Measurements from ENCODE around the gene LIMD2. TPM values are rescaled to one million over a fixed set of nuclear protein-coding genes. Genes with fewer than 3 reads are reported as not detected.

LIMD2 gene
- total RNA-seq, 6 experiments from 2014 or later: 2.8 to 9.4 (median 5.2) TPM

DNA sequence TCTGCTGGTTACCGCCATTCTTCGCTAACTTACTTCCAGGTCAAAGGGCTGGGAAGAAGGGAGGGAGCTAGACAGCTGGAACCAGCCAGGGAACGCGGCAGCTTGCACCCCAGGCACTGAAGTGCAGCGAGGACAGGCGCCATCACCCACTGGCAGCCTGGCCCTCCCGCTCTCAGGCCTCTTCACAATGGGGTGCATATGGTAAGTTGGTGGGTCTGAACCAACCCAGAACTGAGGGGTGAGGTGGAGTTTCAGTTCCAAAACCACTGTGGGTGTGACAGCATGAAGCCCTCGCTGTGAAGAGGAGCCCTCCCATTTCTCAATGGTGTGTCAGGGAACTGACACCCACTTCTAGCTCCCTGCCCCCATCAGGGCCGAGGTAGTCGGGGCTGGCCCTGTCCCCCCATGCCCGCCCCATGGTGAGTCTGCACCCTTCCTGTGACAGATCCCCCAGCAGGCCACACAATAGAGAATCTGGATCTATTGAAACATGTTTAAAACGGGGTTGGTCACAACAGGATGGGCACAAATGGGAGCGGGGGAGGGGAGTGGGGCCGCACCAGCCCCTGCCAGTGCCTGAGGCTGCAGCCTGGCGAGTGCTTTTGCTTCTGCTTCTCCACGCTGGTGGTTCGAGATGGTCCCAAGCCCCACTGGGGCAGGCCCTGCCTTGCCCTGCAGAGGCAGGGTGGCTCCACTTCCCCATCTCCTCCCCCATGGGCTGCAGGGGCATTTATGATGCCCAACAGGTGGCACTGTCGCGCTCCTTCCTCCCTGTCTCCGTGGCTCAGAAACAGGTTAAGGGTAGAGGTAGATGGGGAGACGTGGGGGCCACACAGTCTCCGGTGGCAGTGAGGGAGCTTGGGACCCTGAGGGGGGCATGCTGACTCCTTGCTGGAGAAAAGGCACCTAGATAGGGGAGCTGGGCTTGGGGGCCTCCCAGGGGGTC, 2.3 kb downstream of the LIMD2 start:
- no peaks in the 10 kb centered on the region for H3K9me3 ChIP-seq
- WGBS (ENCODE audit: insufficient coverage, low coverage, low lambda C conversion rate, missing lambda C conversion rate): 43% methylated on average over 10 of the region's 22 CpGs
- peaks cover 0 to 12% (median 2%) of the 10 kb centered on the region in 4 donors for H3K36me3 ChIP-seq
- TF ChIP-seq CTCF (IDR thresholded peaks at IDR 0.05): peak; percentile 38 to 67 (median 59)
- no peak for TF ChIP-seq POLR2A (IDR thresholded peaks at IDR 0.05)
- no peaks in the 10 kb centered on the region for H3K27me3 ChIP-seq
- H3K4me3 ChIP-seq: peak overlapping the region; percentile 41 to 54 (median 44)
- peak overlapping the region in 2 of 3 donors; percentile 67 to 68 for H3K27ac ChIP-seq
- DNase-seq (peak; percentile 65 to 76 (median 71)), ATAC-seq (peak; percentile 49 to 57 (median 54))
- intact Hi-C loops (cut with DNase I): loop anchor here in 1 of 2 donors (10.0 kb wide), 1 partner anchor 63 kb away; no protein-coding TSS in a partner anchor
- H3K4me1 ChIP-seq: peaks cover 0 to 18% (median 8%) of the 10 kb centered on the region in 4 donors

GRCh38 chr17:63696381-63696961, 3.5 kb downstream of the LIMD2 start:
- no peaks in the 10 kb centered on the region for H3K27me3 ChIP-seq
- no peak overlapping the region for H3K4me3 ChIP-seq
- ATAC-seq: peak; percentile 3 to 10 (median 4)
- peaks cover 0 to 22% (median 5%) of the 10 kb centered on the region in 4 donors for H3K36me3 ChIP-seq
- H3K4me1 ChIP-seq: peaks cover 0 to 18% (median 8%) of the 10 kb centered on the region in 4 donors
- H3K9me3 ChIP-seq: no peaks in the 10 kb centered on the region
- intact Hi-C loops (cut with DNase I): loop anchor here in 1 of 2 donors (10.0 kb wide), 1 partner anchor 62 kb away; no protein-coding TSS in a partner anchor
- H3K27ac ChIP-seq: no peak overlapping the region
- WGBS (ENCODE audit: insufficient coverage, low coverage, low lambda C conversion rate, missing lambda C conversion rate): 42% methylated on average over 4 of the region's 9 CpGs
- TF ChIP-seq CTCF (IDR thresholded peaks at IDR 0.05): peak; percentile 28 to 33 (median 30)
- no peak for TF ChIP-seq POLR2A (IDR thresholded peaks at IDR 0.05)
- no peak for DNase-seq

DNA sequence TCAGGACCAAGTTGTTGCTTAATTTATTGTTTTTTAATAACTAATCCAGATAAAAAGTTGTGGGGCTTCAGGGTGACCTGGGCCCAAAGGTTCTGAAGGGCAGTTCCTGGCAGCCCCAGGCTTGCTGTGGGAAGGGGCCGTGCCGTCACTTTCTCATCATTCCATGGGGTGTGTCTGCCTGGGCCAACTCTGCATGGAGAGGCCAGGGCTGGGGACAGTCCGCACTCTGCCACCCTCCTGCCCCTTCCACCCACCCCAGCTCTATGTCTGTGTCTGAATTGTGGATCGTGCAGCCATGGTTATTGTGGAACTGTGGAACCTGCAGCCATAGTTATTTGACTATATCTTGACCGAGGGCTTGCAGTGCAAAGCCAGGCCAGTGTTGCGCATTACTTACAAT, 4.0 kb downstream of the LIMD2 start:
- Histone ChIP-seq H3K4me1 (peaks cover 0 to 18% (median 8%) of the 10 kb centered on the region in 4 donors), H3K27ac (no peak overlapping the region)
- intact Hi-C loops (cut with DNase I): loop anchor here in 1 of 2 donors (10.0 kb wide), 1 partner anchor 61 kb away; no protein-coding TSS in a partner anchor

More for the DNA sequence above, 4.0 kb downstream of the LIMD2 start:
- ATAC-seq: no peak
- H3K4me3 ChIP-seq: no peak overlapping the region
- no peaks in the 10 kb centered on the region for H3K9me3 ChIP-seq
- WGBS (ENCODE audit: insufficient coverage, low coverage, low lambda C conversion rate, missing lambda C conversion rate): 75% methylated on average over 4 of the region's 6 CpGs
- DNase-seq: no peak
- peaks cover 0 to 28% (median 10%) of the 10 kb centered on the region in 4 donors for H3K36me3 ChIP-seq
- no peaks in the 10 kb centered on the region for H3K27me3 ChIP-seq
- TF ChIP-seq POLR2A (IDR thresholded peaks at IDR 0.05) (no peak), CTCF (IDR thresholded peaks at IDR 0.05) (no peak)
